GM12878 (cell line): ENCODE measurements around the gene FAM187B.
A peak's percentile ranks its signal among the peaks of the same experiment; 100 is the strongest.

Experiments
- CREM ChIP-seq: IDR thresholded peaks from 2 replicates; pipeline ENCODE4 v1.6.1; 2014; ENCODE audit warnings: antibody characterized with exemption, low read depth
- EZH2 ChIP-seq: IDR thresholded peaks from 2 replicates; pipeline ENCODE4 v1.6.1; 2012; ENCODE audit warnings: low read depth, mild to moderate bottlenecking, control low read depth, inconsistent platforms, low read length, borderline replicate concordance; ENCODE audit not compliant: control insufficient read depth
- HDAC2 ChIP-seq: fragments of 200-600 bp; sonication (generic); IDR thresholded peaks from 2 replicates; pipeline ENCODE4 v1.6.1; 2017
- JUNB ChIP-seq: IDR thresholded peaks from 2 replicates; pipeline ENCODE4 v1.6.1; 2016; ENCODE audit warnings: antibody characterized with exemption, mild to moderate bottlenecking
- KDM1A ChIP-seq: fragments of 200-600 bp; sonication (generic); IDR thresholded peaks from 2 replicates; pipeline ENCODE4 v1.6.1; 2016; ENCODE audit warnings: borderline replicate concordance
- POLR2AphosphoS5 ChIP-seq: IDR thresholded peaks from 2 replicates; pipeline ENCODE4 v1.6.1; 2011; ENCODE audit warnings: mild to moderate bottlenecking, low read length, inconsistent platforms
- REST ChIP-seq: IDR thresholded peaks from 2 replicates; pipeline ENCODE4 v1.6.1; 2012; ENCODE audit warnings: mild to moderate bottlenecking, low read depth, low read length
- SKIL ChIP-seq: fragments of 450-650 bp; IDR thresholded peaks from 2 replicates; pipeline ENCODE4 v1.6.1; 2017; ENCODE audit warnings: mild to moderate bottlenecking, low read depth, inconsistent platforms; ENCODE audit not compliant: poor library complexity, severe bottlenecking
- SMC3 ChIP-seq: IDR thresholded peaks from 2 replicates; pipeline ENCODE4 v1.6.1; 2011; ENCODE audit warnings: low read length, improper control_type of control experiment, borderline replicate concordance
- SUZ12 ChIP-seq: fragments of 200-600 bp; sonication (generic); IDR thresholded peaks from one replicate; pipeline ENCODE4 v1.6.1; 2018; ENCODE audit warnings: antibody characterized with exemption, mild to moderate bottlenecking; ENCODE audit not compliant: unreplicated experiment
- YY1 ChIP-seq: IDR thresholded peaks from 2 replicates; pipeline ENCODE4 v1.6.1; 2011; ENCODE audit warnings: low read depth, mild to moderate bottlenecking, low read length
- ZNF274 ChIP-seq: IDR thresholded peaks from one replicate; pipeline ENCODE4 v1.8.0; 2011; ENCODE audit not compliant: insufficient read length, insufficient read depth
- TF ChIP-seq, protein P1 (sequence below), 3 experiments: IDR thresholded peaks in 2 of 3; conservative IDR thresholded peaks in 1 of 3; 2 replicates each; pipeline ENCODE4 v1.5.1; 2011; ENCODE audit warnings: low read depth in 3 of 3, low read length in 3 of 3, mild to moderate bottlenecking in 3 of 3, control low read depth in 2 of 3, moderate library complexity in 2 of 3, inconsistent platforms in 1 of 3, mixed read lengths in 1 of 3; ENCODE audit not compliant: control insufficient read depth in 2 of 3, insufficient read depth in 1 of 3; ENCODE audit errors: extremely low read depth in 1 of 3
- TF ChIP-seq, protein P2 (sequence below): fragments of 450-650 bp; IDR thresholded peaks from 2 replicates; pipeline ENCODE4 v1.6.1; 2016; ENCODE audit warnings: mild to moderate bottlenecking

GRCh38 chr19:35236638-35237400 is 8.3 kb upstream of the FAM187B start:
- no peak for TF ChIP-seq SUZ12
- no peak for TF ChIP-seq SMC3
- no peak for TF ChIP-seq REST
- TF ChIP-seq, protein P1, sequence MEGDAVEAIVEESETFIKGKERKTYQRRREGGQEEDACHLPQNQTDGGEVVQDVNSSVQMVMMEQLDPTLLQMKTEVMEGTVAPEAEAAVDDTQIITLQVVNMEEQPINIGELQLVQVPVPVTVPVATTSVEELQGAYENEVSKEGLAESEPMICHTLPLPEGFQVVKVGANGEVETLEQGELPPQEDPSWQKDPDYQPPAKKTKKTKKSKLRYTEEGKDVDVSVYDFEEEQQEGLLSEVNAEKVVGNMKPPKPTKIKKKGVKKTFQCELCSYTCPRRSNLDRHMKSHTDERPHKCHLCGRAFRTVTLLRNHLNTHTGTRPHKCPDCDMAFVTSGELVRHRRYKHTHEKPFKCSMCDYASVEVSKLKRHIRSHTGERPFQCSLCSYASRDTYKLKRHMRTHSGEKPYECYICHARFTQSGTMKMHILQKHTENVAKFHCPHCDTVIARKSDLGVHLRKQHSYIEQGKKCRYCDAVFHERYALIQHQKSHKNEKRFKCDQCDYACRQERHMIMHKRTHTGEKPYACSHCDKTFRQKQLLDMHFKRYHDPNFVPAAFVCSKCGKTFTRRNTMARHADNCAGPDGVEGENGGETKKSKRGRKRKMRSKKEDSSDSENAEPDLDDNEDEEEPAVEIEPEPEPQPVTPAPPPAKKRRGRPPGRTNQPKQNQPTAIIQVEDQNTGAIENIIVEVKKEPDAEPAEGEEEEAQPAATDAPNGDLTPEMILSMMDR (IDR thresholded peaks at IDR 0.05 in 2 of 3, conservative IDR thresholded peaks at IDR 0.05 in 1 of 3; ENCODE audit: control insufficient read depth in 2 of 3, extremely low read depth in 1 of 3, insufficient read depth in 1 of 3, low read depth in 3 of 3, low read length in 3 of 3), result peak in 2 of 3 experiments; percentile 24 to 25; a peak in 4 of 6 replicates
- TF ChIP-seq HDAC2, result no peak
- TF ChIP-seq SKIL, result no peak
- no peak for TF ChIP-seq EZH2
- no peak for TF ChIP-seq JUNB
- TF ChIP-seq, protein P2, sequence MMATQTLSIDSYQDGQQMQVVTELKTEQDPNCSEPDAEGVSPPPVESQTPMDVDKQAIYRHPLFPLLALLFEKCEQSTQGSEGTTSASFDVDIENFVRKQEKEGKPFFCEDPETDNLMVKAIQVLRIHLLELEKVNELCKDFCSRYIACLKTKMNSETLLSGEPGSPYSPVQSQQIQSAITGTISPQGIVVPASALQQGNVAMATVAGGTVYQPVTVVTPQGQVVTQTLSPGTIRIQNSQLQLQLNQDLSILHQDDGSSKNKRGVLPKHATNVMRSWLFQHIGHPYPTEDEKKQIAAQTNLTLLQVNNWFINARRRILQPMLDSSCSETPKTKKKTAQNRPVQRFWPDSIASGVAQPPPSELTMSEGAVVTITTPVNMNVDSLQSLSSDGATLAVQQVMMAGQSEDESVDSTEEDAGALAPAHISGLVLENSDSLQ, result no peak
- TF ChIP-seq ZNF274, result no peak
- no peak for TF ChIP-seq POLR2AphosphoS5
- no peak for TF ChIP-seq YY1
- no peak for TF ChIP-seq KDM1A
- no peak for TF ChIP-seq CREM
